WTC11 (cell line): ENCODE results near the gene ZFP3. TPM values are rescaled to one million over a fixed set of nuclear protein-coding genes. Genes with fewer than 3 reads are reported as not detected.

Experiments
- CTCF ChIP-seq: fragments of 200-600 bp; IDR thresholded peaks from 2 replicates; pipeline ENCODE4 v1.8.0; 2022; ENCODE audit warnings: antibody characterized with exemption
- GTF2I ChIP-seq: fragments of 250-450 bp; sonication (Bioruptor Pico); conservative IDR thresholded peaks from 2 replicates; pipeline ENCODE4 v1.4.0; 2021; ENCODE audit warnings: mild to moderate bottlenecking
- IRF1 ChIP-seq: sonication (generic); formaldehyde crosslinking; IDR thresholded peaks from 2 replicates; pipeline ENCODE4 v1.8.0; 2023; ENCODE audit warnings: missing genetic modification reagents
- IRF2 ChIP-seq: sonication (generic); formaldehyde crosslinking; IDR thresholded peaks from 2 replicates; pipeline ENCODE4 v1.8.0; 2022; ENCODE audit warnings: low read depth, missing genetic modification reagents, borderline replicate concordance
- JAZF1 ChIP-seq: fragments of 250-450 bp; sonication (Bioruptor Pico); IDR thresholded peaks from 2 replicates; pipeline ENCODE4 v1.9.0; 2021; ENCODE audit warnings: moderate library complexity, mild to moderate bottlenecking, inconsistent platforms
- MAX ChIP-seq: sonication (generic); formaldehyde crosslinking; IDR thresholded peaks from 2 replicates; pipeline ENCODE4 v1.8.0; 2022; ENCODE audit warnings: mild to moderate bottlenecking, missing genetic modification reagents
- MXD4 ChIP-seq: fragments of 250-450 bp; sonication (Bioruptor Pico); IDR thresholded peaks from 2 replicates; pipeline ENCODE4 v1.8.0; 2021; ENCODE audit warnings: mild to moderate bottlenecking, moderate library complexity, borderline replicate concordance
- NR1H2 ChIP-seq: sonication (generic); formaldehyde crosslinking; IDR thresholded peaks from 2 replicates; pipeline ENCODE4 v1.9.0; 2021; ENCODE audit warnings: mild to moderate bottlenecking, moderate library complexity, missing genetic modification reagents
- PRRX2 ChIP-seq: fragments of 250-450 bp; sonication (Bioruptor Pico); IDR thresholded peaks from 2 replicates; pipeline ENCODE4 v1.8.0; 2021; ENCODE audit warnings: mild to moderate bottlenecking
- TCF7 ChIP-seq: sonication (generic); formaldehyde crosslinking; IDR thresholded peaks from 2 replicates; pipeline ENCODE4 v1.8.0; 2022; ENCODE audit warnings: mild to moderate bottlenecking, low read depth, missing genetic modification reagents, moderate library complexity
- TEAD4 ChIP-seq: sonication (generic); formaldehyde crosslinking; IDR thresholded peaks from 2 replicates; pipeline ENCODE4 v1.8.0; 2022; ENCODE audit warnings: mild to moderate bottlenecking, missing genetic modification reagents
- TP53 ChIP-seq: sonication (generic); formaldehyde crosslinking; IDR thresholded peaks from 2 replicates; pipeline ENCODE4 v1.8.1; 2023; ENCODE audit warnings: mild to moderate bottlenecking, missing genetic modification reagents
- USF1 ChIP-seq: sonication (generic); formaldehyde crosslinking; IDR thresholded peaks from 2 replicates; pipeline ENCODE4 v1.8.0; 2022; ENCODE audit warnings: mild to moderate bottlenecking, missing genetic modification reagents
- ZNF121 ChIP-seq: sonication (generic); formaldehyde crosslinking; IDR thresholded peaks from 2 replicates; pipeline ENCODE4 v1.8.0; 2023; ENCODE audit warnings: missing genetic modification reagents
- ZNF232 ChIP-seq: sonication (generic); formaldehyde crosslinking; IDR thresholded peaks from 2 replicates; pipeline ENCODE4 v1.8.0; 2022; ENCODE audit warnings: mild to moderate bottlenecking, missing genetic modification reagents
- ZNF416 ChIP-seq: fragments of 250-450 bp; sonication (Bioruptor Pico); IDR thresholded peaks from 2 replicates; pipeline ENCODE4 v1.9.0; 2021; ENCODE audit warnings: mild to moderate bottlenecking, inconsistent platforms
- ZNF423 ChIP-seq: fragments of 250-450 bp; sonication (Bioruptor Pico); IDR thresholded peaks from 2 replicates; pipeline ENCODE4 v2.1.2; 2022; ENCODE audit warnings: mild to moderate bottlenecking, moderate library complexity
- ZNF425 ChIP-seq: fragments of 250-450 bp; sonication (Bioruptor Pico); conservative IDR thresholded peaks from 2 replicates; pipeline ENCODE4 v1.9.0; 2021; ENCODE audit warnings: mild to moderate bottlenecking
- ZNF532 ChIP-seq: fragments of 250-450 bp; sonication (Bioruptor Pico); IDR thresholded peaks from 2 replicates; pipeline ENCODE4 v1.9.0; 2021; ENCODE audit warnings: mild to moderate bottlenecking, borderline replicate concordance
- ZSCAN18 ChIP-seq: fragments of 250-450 bp; sonication (Bioruptor Pico); IDR thresholded peaks from 2 replicates; pipeline ENCODE4 v2.1.2; 2022; ENCODE audit warnings: mild to moderate bottlenecking, moderate library complexity
- total RNA-seq: library from RNA; stranded (reverse); gene quantifications from 3 replicates; pipeline ENCODE4 v1.2.3, GENCODE V29; 2021

ZFP3 gene
- total RNA-seq, 1 experiment from 2014 or later = 0.66 TPM

- TF ChIP-seq ZNF532 (CRISPR knock-in tag) = no peak
- TF ChIP-seq GTF2I = 0 out of 2 replicates have a peak, but pooled peaks have one; percentile 20
- no peak; the same call in 1 of the 2 replicates for TF ChIP-seq MAX (CRISPR knock-in tag)
- no peak for TF ChIP-seq ZNF425
- TF ChIP-seq CTCF = peak; percentile 84
- no peak for TF ChIP-seq JAZF1 (CRISPR knock-in tag)
- no peak for TF ChIP-seq ZSCAN18 (CRISPR knock-in tag)
- no peak for TF ChIP-seq TP53 (CRISPR knock-in tag)
- no peak for TF ChIP-seq IRF1 (CRISPR knock-in tag)
- no peak for TF ChIP-seq TEAD4 (CRISPR knock-in tag)
- TF ChIP-seq ZNF232 (CRISPR knock-in tag) = no peak
- TF ChIP-seq ZNF416 (CRISPR knock-in tag) = no peak
- TF ChIP-seq PRRX2 (CRISPR knock-in tag) = no peak
- TF ChIP-seq ZNF121 = peak; percentile 99
- TF ChIP-seq USF1 (CRISPR knock-in tag) = no peak
- no peak for TF ChIP-seq TCF7 (CRISPR knock-in tag)
- TF ChIP-seq ZNF423 (CRISPR knock-in tag) = peak; percentile 67; the same call in 1 of the 2 replicates
- TF ChIP-seq MXD4 (CRISPR knock-in tag) = no peak
- TF ChIP-seq IRF2 = no peak
- TF ChIP-seq NR1H2 (CRISPR knock-in tag) = no peak
Measured at GRCh38 chr17:5031365-5032082, 46.7 kb upstream of the ZFP3 start (continued).
